Measurements from ENCODE around the gene NPM1. TPM values are rescaled to one million over a fixed set of nuclear protein-coding genes. Genes with fewer than 3 reads are reported as not detected.

Gene NPM1
- total RNA-seq, 3 donors from 2014 or later: 582 to 739 (median 669) TPM

DNA sequence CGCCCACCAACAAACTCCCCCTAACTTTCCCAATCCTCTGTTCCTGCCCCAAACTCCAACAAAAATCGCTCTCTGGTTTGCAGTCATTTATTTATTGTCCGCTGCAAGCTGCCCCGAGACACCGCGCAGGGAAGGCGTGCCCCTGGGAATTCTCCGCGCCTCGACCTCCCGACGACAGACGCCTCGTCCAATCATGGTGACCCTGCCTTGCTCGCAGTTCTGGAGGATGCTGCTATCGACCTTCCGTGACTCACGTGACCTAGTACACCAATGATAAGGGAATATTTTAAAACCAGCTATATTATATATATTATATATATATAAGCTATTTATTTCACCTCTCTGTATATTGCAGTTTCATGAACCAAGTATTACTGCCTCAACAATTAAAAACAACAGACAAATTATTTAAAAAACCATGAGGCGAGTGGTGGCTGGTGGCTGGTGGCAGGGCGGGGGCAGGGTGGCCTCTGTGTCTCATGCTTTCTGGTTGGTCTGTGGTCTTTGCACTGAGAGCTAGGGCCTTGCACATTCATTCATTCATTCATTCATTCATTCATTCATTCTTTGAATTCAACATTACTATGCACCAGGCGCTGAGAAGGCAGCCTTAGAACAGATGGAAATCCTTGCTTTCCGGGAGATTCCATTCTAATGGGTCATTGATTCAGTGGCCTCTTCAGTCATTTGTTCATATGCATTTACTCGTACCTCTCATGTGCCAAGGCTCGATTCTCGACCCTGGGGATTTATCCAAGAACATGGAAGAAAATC is 69.7 kb downstream of the NPM1 start:
- Histone ChIP-seq H3K9me3 (no peaks in the 10 kb centered on the region), H3K4me3 (no peak overlapping the region), H3K4me1 (no peaks in the 10 kb centered on the region), H3K36me3 (no peaks in the 10 kb centered on the region), H3K27me3 (no peaks in the 10 kb centered on the region), H3K27ac (no peak overlapping the region)
- intact Hi-C loops (cut with DNase I; ENCODE audit: low total_unique reads): no loop called here
- DNase-seq (ENCODE audit: low spot score in 2 of 2): no peak
- TF ChIP-seq POLR2A (IDR thresholded peaks at IDR 0.05) (no peak), POLR2AphosphoS5 (IDR thresholded peaks at IDR 0.05) (no peak), CTCF (IDR thresholded peaks at IDR 0.05) (no peak)

DNA sequence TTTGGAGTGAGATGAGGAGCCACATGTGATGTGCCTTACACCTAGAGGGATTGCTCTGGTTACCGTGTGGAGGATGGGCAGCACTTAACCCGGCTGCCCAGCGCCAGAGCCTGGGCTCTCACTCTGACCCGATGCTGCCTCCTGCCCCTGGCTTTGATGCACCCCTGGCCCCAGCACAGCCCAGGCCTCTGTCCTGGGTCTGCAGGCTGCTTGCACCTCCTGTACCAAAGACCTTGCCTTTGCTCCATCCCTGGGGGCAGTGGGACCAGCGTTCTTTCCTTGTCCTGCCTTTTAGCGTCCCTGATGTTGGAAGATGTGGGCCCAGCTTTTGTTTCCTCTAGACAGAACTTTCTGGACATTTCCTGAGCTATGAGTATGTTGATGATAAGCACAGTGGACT is 72.2 kb downstream of the NPM1 start:
- no peak for TF ChIP-seq POLR2AphosphoS5 (IDR thresholded peaks at IDR 0.05)
- no peak for TF ChIP-seq POLR2A (IDR thresholded peaks at IDR 0.05)
- TF ChIP-seq CTCF (IDR thresholded peaks at IDR 0.05): no peak
- no peak overlapping the region for H3K27ac ChIP-seq
- H3K27me3 ChIP-seq: no peaks in the 10 kb centered on the region
- intact Hi-C loops (cut with DNase I; ENCODE audit: low total_unique reads): no loop called here
- no peaks in the 10 kb centered on the region for H3K9me3 ChIP-seq
- no peaks in the 10 kb centered on the region for H3K36me3 ChIP-seq
- no peaks in the 10 kb centered on the region for H3K4me1 ChIP-seq
- no peak for DNase-seq (ENCODE audit: low spot score in 2 of 2)
- no peak overlapping the region for H3K4me3 ChIP-seq

Other genes with a start within 250 kb of the NPM1 start
- gene TLX3, start 78.6 kb upstream of the NPM1 start, total RNA-seq: not detected
- 1 to 10 TPM in 1 of 3 donors, under 1 TPM in 2; 0.16 to 1.6 (median 0.33) TPM for gene FGF18, start 31.8 kb downstream of the NPM1 start, total RNA-seq

Measured in breast epithelium (tissue), 4 donors.